ENCODE data around the gene DNASE2B.

DNASE2B gene

DNA sequence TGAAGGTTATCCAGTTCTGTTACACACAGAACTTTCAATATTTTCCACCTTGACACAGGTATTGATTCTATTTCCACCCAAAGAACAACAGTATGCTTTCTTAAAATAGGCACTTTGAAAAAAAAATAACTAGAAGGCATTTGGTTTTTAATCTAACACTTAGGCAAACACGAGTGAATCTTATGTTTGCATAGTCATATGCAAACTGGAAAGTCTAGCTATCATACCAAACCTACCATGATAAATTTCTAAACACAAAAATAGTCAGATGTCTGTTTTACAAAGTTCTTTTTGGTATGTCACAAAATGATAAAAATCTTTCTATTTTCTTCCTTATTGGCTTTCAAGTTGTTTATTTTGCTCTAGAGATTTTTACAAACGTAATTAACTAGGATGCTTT is 11.6 kb downstream of the DNASE2B start:
- no peak for DNase-seq
- in situ Hi-C loops (cut with MboI; ENCODE audit: low pct_unique_long_range_greater_than_20kb, low sequenced_read_pairs) = no loop called here

DNA sequence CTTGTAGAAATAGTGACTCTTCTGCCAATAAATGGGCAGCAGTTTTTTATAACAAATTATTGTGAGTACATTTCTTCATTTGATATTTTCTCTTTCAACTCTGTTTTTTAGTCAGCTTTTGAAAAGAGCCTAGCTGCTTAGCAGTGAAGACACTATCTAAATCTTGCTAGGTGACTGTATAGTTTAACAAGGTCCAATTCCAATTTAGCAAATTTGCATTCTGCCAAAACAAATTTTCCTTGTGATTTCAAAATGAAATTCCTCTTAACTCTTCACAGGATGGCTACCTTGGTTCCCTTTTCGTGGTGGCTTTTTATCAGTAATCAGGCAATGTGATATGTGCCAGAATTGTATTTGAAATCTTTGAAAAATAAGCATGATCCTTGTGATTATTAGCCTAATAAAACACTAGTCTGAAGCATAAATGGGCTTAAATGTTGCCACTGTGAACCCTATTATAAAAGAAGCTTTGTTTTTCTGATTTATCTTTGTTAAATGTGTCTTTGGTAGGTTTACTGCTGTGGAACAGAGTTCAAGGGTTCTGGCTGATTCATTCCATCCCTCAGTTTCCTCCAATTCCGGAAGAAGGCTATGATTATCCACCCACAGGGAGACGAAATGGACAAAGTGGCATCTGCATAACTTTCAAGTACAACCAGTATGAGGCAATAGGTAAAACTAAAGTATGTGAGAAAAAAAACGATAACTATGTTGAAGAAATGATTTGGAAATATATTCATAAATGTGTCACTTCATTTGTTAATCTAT is 12.2 kb downstream of the DNASE2B start:
- DNase-seq = no peak
- in situ Hi-C loops (cut with MboI; ENCODE audit: low pct_unique_long_range_greater_than_20kb, low sequenced_read_pairs) = no loop called here

DNA sequence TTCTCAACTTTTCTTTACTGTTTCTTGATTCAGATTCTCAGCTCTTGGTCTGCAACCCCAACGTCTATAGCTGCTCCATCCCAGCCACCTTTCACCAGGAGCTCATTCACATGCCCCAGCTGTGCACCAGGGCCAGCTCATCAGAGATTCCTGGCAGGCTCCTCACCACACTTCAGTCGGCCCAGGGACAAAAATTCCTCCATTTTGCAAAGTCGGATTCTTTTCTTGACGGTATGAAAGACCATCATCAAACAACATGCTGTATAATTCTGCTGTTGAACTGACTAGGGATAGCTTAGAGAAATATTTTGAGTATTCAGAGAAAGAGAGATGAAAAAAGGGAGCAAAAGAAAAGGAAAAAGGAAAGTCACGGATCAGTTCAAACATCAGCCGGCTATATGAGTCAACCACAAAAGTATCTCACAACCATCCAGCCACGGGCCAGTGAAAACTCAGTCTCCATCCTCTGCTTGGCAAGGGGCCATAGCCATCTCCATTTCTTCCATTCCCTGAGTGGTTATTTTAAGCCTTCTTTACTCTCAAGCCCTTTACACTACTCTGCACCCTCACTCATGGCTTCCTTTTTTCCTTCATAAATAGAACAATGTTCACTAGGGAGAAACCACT is 14.1 kb downstream of the DNASE2B start:
- no peak for DNase-seq
- in situ Hi-C loops (cut with MboI; ENCODE audit: low pct_unique_long_range_greater_than_20kb, low sequenced_read_pairs) = no loop called here

DNA sequence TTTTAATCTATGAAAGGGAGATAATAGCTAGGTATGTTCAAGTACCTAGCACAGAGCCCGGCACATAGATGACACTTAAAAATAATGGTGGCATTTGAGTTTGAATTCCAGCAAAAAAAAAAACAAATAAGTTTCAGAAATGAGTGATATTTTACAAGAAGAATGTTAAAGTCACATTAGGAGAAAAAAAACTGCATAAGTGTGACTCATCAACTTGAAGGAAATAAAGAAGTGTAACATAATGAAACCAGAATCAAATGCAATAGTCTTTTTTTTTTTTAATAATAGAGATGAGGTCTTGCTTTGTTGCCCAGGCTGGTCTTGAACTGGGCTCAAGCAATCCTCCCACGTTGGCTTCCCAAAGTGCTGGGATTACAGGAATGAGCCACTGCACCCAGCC is 17.1 kb downstream of the DNASE2B start:
- in situ Hi-C loops (cut with MboI; ENCODE audit: low pct_unique_long_range_greater_than_20kb, low sequenced_read_pairs) = no loop called here
- DNase-seq = no peak

DNA sequence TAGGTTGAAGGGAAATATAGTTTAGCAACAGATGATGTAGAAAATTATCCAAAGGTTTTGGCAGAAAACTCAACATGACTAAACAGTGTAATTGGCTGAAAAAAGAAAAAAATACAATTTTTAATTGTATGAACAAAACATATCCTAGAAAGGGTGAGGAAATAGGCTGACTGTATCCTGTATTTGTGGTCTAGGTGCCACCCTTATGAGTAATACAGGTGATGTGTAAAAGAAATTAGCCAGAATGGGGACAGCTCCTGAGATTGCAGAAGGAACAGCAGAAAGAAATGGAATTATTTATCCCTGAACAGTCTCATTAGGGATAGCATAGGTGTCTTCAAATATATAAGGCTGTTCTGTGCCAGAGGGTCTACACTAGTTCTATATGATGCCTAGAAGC is 24.6 kb downstream of the DNASE2B start:
- no peak for DNase-seq
- in situ Hi-C loops (cut with MboI; ENCODE audit: low pct_unique_long_range_greater_than_20kb, low sequenced_read_pairs) = no loop called here

DNA sequence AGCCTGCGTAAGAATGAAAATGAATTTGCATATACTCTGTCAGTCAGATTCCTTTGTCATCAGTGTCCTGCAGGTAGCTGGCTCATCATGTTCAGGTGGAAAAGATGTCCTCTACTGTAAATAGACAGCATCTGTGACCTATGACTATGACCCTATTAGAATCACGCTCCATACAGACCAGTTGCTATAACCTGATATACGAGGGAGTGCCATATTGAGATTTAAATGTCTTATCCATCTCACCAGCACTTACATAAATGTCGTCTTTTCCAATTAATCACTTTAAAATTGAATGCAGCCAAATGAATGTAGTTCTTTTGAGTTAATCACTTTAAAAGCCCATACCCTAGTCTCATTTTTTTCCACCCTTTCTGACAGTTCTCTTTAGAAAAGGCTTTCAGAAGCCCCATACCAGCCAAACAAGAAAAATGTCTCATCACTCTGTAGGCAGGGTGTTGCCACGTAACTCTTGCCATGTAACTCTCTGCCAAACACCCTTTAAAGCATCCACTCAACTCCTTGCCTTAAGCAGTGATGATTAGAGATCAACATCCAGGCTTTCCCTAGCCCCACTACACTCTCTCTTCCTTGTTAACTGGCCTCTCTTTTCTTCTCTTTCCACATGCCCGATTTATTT is 26.3 kb downstream of the DNASE2B start:
- no peak for DNase-seq
- in situ Hi-C loops (cut with MboI; ENCODE audit: low pct_unique_long_range_greater_than_20kb, low sequenced_read_pairs) = loop anchor here (25.0 kb wide), 3 partner anchors 188 to 487 kb away; partner anchors contain the start of gene PRKACB

DNA sequence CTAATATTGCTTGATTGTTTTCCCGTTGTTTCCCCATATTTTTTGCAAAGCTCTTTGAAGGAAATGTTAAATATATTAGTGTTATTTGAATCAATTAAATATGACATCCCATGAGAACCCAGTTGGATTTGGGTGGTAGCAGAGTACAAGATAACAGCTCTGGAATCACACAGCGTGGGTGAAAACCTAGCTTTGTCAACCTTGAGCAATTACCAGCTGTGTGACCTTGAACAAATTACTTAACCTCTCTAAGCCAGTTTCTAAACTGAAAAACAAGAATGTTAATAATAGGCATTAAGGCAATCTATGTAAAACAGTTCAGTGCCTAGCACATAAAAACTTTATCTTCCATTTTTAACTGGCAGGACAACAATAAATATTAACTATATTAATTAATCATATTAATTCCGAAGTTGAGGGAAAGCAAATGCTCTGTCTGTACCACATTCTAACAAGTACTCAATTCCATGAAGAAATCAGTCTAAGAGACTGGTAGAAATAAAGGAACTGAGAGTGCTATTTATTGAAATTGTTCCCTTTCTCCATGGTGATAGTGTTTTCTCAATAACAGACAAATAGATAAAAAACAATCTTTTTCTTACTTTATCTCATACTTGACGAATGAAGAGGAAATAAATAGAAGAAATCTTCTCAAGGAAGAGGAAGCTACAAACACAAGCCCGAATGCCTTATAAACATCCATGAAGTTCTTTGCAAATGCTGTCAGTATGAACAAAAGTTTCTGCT is 27.0 kb downstream of the DNASE2B start:
- no peak for DNase-seq
- in situ Hi-C loops (cut with MboI; ENCODE audit: low pct_unique_long_range_greater_than_20kb, low sequenced_read_pairs) = loop anchor here (25.0 kb wide), 3 partner anchors 187 to 488 kb away; partner anchors contain the start of gene PRKACB

DNA sequence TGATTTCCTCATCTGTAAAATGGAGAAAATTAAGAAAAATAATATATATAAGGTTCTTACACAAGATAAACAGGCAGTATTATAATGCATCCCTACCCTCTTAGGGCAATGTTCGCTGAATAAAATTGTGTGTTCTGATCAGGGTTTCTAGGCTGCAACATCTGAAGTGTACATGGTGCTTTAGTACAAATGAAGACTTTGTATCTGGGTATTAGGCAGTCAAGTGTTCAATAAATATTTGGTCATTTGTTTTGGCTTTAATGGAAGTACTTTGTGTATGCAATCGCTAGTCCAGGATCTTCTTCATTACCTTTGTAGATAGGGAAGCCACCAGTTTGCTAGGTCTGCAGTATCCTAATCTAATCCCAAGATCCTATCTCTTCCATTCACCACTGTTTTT is 28.1 kb downstream of the DNASE2B start:
- no peak for DNase-seq
- in situ Hi-C loops (cut with MboI; ENCODE audit: low pct_unique_long_range_greater_than_20kb, low sequenced_read_pairs) = loop anchor here (25.0 kb wide), 3 partner anchors 186 to 489 kb away; partner anchors contain the start of gene PRKACB

DNA sequence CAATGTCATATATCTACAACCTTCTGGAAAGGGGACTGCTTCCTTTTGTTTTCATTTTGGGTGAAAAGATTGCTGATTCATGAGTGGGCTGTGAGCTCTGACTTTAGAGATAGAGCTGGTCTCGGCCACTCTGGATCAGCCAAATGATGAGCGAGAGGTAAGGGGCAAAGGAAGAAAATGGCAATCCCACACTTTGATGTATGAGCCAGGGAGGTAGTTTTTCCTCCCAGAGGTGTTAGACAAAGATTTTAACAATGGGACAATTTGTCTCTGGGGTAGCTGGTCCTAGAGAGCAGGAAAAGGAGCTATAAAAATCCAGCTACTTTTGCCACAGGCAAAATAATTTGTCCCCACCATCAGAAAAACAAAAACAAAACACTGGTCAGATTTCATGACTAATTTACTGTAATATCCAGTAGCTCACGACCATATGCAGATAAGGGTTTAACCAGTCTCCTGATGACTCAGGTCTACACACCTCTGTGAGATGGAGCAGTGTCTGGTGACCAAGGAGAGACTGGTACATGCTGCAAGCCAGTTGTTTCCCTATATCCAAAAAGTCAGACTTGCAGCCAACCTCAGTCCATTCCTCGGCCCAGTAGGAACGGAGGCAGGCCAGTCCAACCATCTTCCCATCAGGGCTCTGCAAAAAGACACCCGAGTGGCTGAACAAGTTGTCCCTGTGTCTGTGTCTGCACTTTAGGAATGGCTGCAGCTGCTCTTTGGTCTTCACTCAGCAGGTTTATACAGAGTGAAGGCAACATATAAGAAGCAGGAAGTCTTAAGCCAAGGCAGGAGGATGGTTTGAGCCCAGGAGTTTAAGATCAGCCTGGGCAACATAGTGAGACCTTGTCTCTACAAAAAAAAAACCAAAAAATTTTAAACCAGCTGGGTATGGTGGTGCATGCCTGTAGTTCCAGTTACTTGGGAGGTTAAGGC is 29.2 kb downstream of the DNASE2B start:
- no peak for DNase-seq
- in situ Hi-C loops (cut with MboI; ENCODE audit: low pct_unique_long_range_greater_than_20kb, low sequenced_read_pairs) = loop anchor here (25.0 kb wide), 3 partner anchors 185 to 490 kb away; partner anchors contain the start of gene PRKACB

DNA sequence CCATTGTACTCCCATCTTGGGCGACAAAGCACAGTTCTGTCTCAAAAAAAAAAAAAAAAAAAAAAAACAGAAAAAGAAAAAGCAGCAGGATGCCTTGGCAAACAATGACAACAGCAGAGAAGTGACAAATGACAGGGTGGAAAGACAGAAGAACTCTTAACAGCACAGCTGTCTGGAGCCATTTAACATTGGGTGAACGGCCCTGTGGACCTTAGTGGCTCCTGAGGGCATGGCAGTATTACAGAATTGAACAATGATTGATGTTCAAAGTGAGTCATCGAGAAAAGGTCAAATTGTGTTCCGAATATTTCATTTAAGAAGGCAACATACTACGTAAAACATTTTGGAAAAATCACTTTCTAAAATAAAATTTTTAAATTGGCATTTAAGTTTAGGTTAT is 30.0 kb downstream of the DNASE2B start:
- in situ Hi-C loops (cut with MboI; ENCODE audit: low pct_unique_long_range_greater_than_20kb, low sequenced_read_pairs) = loop anchor here (25.0 kb wide), 3 partner anchors 184 to 491 kb away; partner anchors contain the start of gene PRKACB
- no peak for DNase-seq

DNA sequence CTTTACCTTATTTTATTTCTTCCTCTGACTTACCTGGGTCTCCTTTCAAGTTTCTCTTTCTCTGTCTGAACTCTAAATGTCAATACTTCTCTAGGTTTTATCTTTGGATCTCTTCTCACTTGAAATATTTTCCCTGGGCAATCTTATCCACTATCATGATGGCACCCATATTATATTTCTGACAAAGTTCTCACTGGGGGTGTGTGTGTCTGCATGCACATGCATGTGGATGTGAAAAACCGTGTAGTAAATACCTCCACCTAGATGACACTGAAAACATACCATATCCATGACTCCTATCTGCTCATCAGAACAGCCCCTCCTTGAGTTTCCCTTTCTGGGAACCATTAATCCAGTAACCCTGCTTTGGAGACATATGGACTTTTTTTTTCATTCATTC is 30.9 kb downstream of the DNASE2B start:
- in situ Hi-C loops (cut with MboI; ENCODE audit: low pct_unique_long_range_greater_than_20kb, low sequenced_read_pairs) = loop anchor here (25.0 kb wide), 3 partner anchors 183 to 492 kb away; partner anchors contain the start of gene PRKACB
- DNase-seq = no peak

DNA sequence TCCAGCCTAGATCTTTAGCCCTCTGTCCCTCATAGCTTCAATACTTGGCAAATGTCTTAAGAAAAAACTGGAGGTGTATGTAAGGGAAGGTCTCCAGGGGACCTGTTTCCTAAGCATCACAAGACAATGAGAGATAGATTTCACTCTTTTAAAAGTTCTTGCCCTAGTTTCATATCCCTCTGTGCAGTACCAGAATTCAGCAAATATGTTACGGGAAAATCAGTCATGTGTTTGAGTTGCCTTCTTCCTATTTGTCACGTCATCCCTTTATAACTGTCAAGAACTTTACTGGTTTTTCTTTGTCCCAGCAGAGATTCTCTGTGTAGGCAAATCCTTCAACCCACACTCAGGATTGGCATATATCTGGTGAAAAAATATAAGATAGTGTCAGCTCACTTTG is 32.3 kb downstream of the DNASE2B start:
- DNase-seq = no peak
- in situ Hi-C loops (cut with MboI; ENCODE audit: low pct_unique_long_range_greater_than_20kb, low sequenced_read_pairs) = loop anchor here (25.0 kb wide), 3 partner anchors 182 to 493 kb away; partner anchors contain the start of gene PRKACB

DNA sequence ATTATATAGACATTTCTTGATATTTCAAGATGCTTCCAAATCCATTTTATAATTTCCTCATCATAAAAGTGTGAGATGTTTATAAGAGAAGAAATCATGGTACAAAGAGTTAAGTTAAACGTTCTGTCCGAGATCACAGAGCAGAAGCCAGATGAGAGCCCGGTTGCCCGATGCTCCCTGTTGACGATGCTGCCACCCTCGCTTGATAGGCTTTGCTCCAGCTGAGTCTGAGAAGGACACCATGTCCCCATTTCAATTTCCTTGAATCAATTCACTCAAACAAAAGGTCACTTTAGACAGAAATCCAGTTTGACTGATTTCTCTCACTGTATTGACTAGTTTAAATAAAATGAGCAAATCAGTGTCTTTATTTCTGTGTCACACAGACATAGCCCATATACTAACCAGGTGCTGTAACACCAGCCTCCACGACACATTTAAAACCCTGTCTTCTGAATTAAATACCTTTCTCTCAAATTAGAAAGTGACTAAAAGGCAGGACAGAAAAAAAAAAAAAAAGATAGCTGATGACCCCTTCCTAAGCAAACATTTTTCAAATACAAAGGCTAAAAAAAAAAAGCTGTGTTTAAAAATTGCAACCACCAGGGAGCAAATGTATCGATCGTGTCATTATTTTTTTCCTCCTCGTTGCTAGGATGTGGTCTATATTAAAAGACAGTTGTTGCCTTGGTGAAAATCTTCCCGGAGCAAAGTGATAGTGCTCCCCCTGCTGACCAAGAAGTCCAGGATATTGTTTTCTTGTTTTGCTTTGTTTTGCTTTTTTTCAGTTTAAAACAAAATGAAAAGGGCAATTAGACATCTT is 35.2 kb downstream of the DNASE2B start:
- peak; percentile 85 for DNase-seq
- in situ Hi-C loops (cut with MboI; ENCODE audit: low pct_unique_long_range_greater_than_20kb, low sequenced_read_pairs) = loop anchor here (25.0 kb wide), 3 partner anchors 179 to 496 kb away; partner anchors contain the start of gene PRKACB

DNA sequence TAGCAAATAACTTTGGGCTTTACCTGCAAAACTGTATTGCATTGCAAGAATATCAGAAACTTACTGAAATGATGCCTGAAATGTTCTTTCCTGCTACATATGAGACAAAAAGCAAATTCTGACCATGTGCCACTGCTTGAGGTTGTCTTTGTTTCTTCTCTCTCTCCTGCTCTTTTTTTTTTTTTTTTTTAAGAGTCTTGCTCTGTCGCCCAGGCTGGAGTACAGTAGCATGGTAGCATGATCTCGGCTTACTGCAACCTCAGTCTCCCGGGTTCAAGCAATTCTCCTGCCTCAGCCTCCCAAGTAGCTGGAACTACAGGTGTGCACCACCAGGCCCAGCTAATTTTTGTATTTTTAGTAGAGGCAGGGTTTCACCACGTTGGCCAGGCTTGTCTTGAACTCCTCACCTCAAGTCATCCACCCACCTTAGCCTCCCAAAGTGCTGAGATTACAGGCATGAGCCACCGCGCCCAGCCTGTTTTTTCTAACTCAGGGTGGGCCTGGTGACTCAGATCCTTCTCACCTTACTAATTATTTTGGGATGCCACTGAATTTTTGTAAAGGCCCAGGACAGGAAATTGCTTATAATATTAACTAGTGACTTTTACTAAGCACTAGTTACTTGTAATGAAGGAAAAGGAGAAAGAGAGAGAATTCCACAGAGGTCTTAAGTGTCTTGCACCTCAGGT is 35.9 kb downstream of the DNASE2B start:
- in situ Hi-C loops (cut with MboI; ENCODE audit: low pct_unique_long_range_greater_than_20kb, low sequenced_read_pairs) = loop anchor here (25.0 kb wide), 3 partner anchors 178 to 497 kb away; partner anchors contain the start of gene PRKACB
- no peak for DNase-seq

DNA sequence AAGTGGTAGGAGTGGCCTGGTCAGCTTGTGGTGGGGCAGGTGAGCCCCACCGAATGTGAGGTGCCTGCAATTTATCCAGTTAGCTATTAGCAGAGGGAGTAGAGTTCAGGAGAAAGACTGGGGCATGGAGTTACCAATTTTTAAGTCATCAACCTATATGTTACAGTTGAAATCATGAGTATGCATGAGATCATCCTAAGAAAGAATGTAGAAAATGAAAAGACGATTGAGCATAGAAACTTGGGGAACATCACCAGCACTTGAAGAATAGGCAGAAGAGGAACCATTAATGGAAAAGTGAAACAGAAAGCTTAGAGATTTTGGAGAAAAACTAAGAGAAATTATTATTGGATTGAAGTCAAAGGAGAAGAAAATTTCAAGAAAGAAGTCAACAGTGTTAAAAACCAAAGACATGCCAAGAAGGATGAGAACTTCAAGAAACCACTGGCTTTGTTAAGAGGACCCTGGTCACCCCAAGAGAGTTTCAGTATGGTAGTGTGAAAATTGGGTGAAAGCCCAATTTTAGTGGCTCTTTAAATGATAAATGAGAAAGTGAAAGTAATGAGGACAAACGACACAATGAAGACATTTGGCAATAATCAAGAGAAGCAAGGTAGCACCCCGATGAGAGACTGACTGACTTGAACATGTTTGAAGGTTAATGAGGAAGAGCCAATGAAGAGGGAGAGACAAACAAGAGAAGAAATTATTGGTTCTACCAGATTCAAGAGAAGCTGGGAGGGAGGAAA is 36.7 kb downstream of the DNASE2B start:
- DNase-seq = no peak
- in situ Hi-C loops (cut with MboI; ENCODE audit: low pct_unique_long_range_greater_than_20kb, low sequenced_read_pairs) = loop anchor here (25.0 kb wide), 3 partner anchors 177 to 498 kb away; partner anchors contain the start of gene PRKACB
